ENCODE measurements around the gene ATRIP. TPM values are rescaled to one million over a fixed set of nuclear protein-coding genes. Genes with fewer than 3 reads are reported as not detected.

The ATRIP gene
- total and polyA plus RNA-seq, 10 of the 15 experiments (the other 5 are each of a cell fraction or from before 2014, with no cell fraction given) = 1.4 to 16.0 (median 10.1) TPM

DNA sequence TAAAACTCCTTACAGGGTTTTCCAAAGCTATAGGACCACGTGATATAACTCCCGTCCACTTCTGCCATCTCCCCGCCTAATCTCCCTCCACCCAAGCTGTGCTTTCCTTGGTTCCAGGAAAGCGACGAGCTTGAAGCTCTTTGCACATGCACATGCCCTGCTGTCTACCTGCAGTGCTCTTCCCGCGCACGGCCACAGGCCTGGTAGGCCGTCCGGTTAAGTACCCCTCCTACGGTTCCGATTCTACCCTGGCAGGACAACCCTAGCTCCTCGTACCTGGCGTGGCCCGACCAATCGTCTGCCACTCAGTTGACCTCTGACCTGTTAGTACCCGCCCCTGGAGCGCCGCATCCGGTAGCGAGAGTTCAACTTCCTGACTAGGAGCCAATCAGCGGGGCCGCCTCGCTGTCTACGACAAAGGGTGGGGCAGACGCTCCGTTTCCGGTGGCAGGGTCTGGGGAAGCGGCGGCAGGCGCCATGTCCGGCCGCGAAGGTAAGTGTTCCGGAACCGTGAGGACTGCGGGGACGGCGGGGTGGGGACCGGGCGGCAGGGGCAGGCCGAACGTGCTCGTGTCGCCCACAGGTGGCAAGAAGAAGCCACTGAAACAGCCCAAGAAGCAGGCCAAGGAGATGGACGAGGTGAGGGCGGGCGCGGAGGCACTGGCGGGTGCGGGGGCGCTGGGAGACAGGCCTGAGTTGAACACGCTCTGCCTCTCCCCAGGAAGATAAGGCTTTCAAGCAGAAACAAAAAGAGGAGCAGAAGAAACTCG lies 6.5 kb upstream of the ATRIP start, which contains the start of the genes CCDC51 and TMA7 (continued):
- TF ChIP-seq, protein P1, sequence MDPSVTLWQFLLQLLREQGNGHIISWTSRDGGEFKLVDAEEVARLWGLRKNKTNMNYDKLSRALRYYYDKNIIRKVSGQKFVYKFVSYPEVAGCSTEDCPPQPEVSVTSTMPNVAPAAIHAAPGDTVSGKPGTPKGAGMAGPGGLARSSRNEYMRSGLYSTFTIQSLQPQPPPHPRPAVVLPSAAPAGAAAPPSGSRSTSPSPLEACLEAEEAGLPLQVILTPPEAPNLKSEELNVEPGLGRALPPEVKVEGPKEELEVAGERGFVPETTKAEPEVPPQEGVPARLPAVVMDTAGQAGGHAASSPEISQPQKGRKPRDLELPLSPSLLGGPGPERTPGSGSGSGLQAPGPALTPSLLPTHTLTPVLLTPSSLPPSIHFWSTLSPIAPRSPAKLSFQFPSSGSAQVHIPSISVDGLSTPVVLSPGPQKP (IDR thresholded peaks at IDR 0.05; ENCODE audit: low read depth, low read length) = peak; percentile 64; the same call in 1 of the 2 replicates
- no peak for TF ChIP-seq CBX5 (IDR thresholded peaks at IDR 0.05; ENCODE audit: low read depth)
- TF ChIP-seq BCL11A (IDR thresholded peaks at IDR 0.05; ENCODE audit: low read depth, low read length) = no peak
- peak; percentile 89 for TF ChIP-seq MXI1 (IDR thresholded peaks at IDR 0.05; ENCODE audit: low read depth, low read length)
- TF ChIP-seq, protein P2, sequence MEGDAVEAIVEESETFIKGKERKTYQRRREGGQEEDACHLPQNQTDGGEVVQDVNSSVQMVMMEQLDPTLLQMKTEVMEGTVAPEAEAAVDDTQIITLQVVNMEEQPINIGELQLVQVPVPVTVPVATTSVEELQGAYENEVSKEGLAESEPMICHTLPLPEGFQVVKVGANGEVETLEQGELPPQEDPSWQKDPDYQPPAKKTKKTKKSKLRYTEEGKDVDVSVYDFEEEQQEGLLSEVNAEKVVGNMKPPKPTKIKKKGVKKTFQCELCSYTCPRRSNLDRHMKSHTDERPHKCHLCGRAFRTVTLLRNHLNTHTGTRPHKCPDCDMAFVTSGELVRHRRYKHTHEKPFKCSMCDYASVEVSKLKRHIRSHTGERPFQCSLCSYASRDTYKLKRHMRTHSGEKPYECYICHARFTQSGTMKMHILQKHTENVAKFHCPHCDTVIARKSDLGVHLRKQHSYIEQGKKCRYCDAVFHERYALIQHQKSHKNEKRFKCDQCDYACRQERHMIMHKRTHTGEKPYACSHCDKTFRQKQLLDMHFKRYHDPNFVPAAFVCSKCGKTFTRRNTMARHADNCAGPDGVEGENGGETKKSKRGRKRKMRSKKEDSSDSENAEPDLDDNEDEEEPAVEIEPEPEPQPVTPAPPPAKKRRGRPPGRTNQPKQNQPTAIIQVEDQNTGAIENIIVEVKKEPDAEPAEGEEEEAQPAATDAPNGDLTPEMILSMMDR (IDR thresholded peaks at IDR 0.05 in 2 of 3, conservative IDR thresholded peaks at IDR 0.05 in 1 of 3; ENCODE audit: control insufficient read depth in 2 of 3, extremely low read depth in 1 of 3, insufficient read depth in 1 of 3, low read depth in 3 of 3, low read length in 3 of 3) = 0 out of 6 replicates have a peak, but pooled peaks of 1 of the 3 experiments have one; percentile 5
- TF ChIP-seq ZNF622 (IDR thresholded peaks at IDR 0.05) = no peak
- TF ChIP-seq CREB1 (IDR thresholded peaks at IDR 0.05; ENCODE audit: low read depth) = peak; percentile 93
- no peak for TF ChIP-seq SPI1 (IDR thresholded peaks at IDR 0.05; ENCODE audit: borderline replicate concordance, insufficient read depth, low read depth, low read length)
- TF ChIP-seq BACH1 (IDR thresholded peaks at IDR 0.05; ENCODE audit: borderline replicate concordance) = peak; percentile 72
- 0 out of 2 replicates have a peak, but pooled peaks have one; percentile 24 for TF ChIP-seq MEF2A (IDR thresholded peaks at IDR 0.05; ENCODE audit: insufficient read depth, low read depth, low read length)
- no peak for TF ChIP-seq IRF4 (IDR thresholded peaks at IDR 0.05; ENCODE audit: low read depth, low read length)
- TF ChIP-seq WRNIP1 (IDR thresholded peaks at IDR 0.05; ENCODE audit: borderline replicate concordance, low read depth, low read length) = 0 out of 2 replicates have a peak, but pooled peaks have one; percentile 46
- peak; percentile 72 for TF ChIP-seq RFX5 (IDR thresholded peaks at IDR 0.05; ENCODE audit: low read depth, low read length)
- TF ChIP-seq POLR2AphosphoS2 (IDR thresholded peaks at IDR 0.05; ENCODE audit: low read depth, low read length) = peak; percentile 56; the same call in 1 of the 2 replicates
- TF ChIP-seq HDAC6 (IDR thresholded peaks at IDR 0.05; ENCODE audit: unreplicated experiment) = no peak
- peak; percentile 99 for TF ChIP-seq NR2C1 (IDR thresholded peaks at IDR 0.05)
- no peak for TF ChIP-seq PAX8 (IDR thresholded peaks at IDR 0.05)
- TF ChIP-seq, protein P3, sequence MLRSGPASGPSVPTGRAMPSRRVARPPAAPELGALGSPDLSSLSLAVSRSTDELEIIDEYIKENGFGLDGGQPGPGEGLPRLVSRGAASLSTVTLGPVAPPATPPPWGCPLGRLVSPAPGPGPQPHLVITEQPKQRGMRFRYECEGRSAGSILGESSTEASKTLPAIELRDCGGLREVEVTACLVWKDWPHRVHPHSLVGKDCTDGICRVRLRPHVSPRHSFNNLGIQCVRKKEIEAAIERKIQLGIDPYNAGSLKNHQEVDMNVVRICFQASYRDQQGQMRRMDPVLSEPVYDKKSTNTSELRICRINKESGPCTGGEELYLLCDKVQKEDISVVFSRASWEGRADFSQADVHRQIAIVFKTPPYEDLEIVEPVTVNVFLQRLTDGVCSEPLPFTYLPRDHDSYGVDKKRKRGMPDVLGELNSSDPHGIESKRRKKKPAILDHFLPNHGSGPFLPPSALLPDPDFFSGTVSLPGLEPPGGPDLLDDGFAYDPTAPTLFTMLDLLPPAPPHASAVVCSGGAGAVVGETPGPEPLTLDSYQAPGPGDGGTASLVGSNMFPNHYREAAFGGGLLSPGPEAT (IDR thresholded peaks at IDR 0.05; ENCODE audit: low read depth) = peak; percentile 52; the same call in 1 of the 2 replicates
- TF ChIP-seq NBN (IDR thresholded peaks at IDR 0.05) = peak; percentile 61; the same call in 1 of the 2 replicates
- TF ChIP-seq TAF1 (IDR thresholded peaks at IDR 0.05; ENCODE audit: borderline replicate concordance, low read depth, low read length) = peak; percentile 43; the same call in 1 of the 2 replicates
- TF ChIP-seq MYC (IDR thresholded peaks at IDR 0.05; ENCODE audit: insufficient read depth, insufficient read length, insufficient replicate concordance, low read length, severe bottlenecking) = no peak
- TF ChIP-seq LARP7 (IDR thresholded peaks at IDR 0.05) = peak; percentile 23; the same call in 1 of the 2 replicates
- peak; percentile 97 for TF ChIP-seq POLR2A (IDR thresholded peaks at IDR 0.05; ENCODE audit: low read depth, low read length)
- peak; percentile 7 for TF ChIP-seq MEF2B (IDR thresholded peaks at IDR 0.05; ENCODE audit: partially characterized antibody, poor library complexity, severe bottlenecking)
- peak; percentile 95 for TF ChIP-seq YY1 (IDR thresholded peaks at IDR 0.05; ENCODE audit: low read depth, low read length)

Measured in GM12878 (cell line).